ENCODE data around the gene ZBTB47.

Gene ZBTB47

GRCh38 chr3:42612217-42612616 is 41.3 kb upstream of the ZBTB47 start:
- Histone ChIP-seq H3K27ac (replicated peaks; ENCODE audit: low read length) (no peak overlapping the region), H3K18ac (ENCODE audit: low read length) (no peak overlapping the region), H3K14ac (ENCODE audit: low read length) (no peak overlapping the region), H3K4me3 (ENCODE audit: low read length in 2 of 2) (no peak overlapping the region), H3K4me1 (ENCODE audit: control insufficient read depth in 2 of 2, insufficient read depth in 1 of 2, low read depth in 1 of 2, low read length in 2 of 2) (no peaks in the 10 kb centered on the region), H3K79me1 (ENCODE audit: low read depth, low read length) (no peaks in the 10 kb centered on the region), H2AFZ (ENCODE audit: low read length) (no peak overlapping the region), H3K9me3 (replicated peaks in 1 of 2; ENCODE audit: control insufficient read depth in 2 of 2, insufficient read depth in 1 of 2, low read depth in 1 of 2, low read length in 2 of 2) (no peaks in the 10 kb centered on the region), H3K9ac (ENCODE audit: low read depth, low read length, poor library complexity) (no peak overlapping the region), H4K91ac (ENCODE audit: low read depth, low read length, poor library complexity) (no peak overlapping the region), H2AK5ac (ENCODE audit: low read depth, low read length) (no peak overlapping the region), H2BK5ac (ENCODE audit: low read length) (no peak overlapping the region), H3K36me3 (replicated peaks in 1 of 2; ENCODE audit: control insufficient read depth in 2 of 2, insufficient read depth in 2 of 2, low read length in 2 of 2) (peaks cover 2 to 91% of the 10 kb centered on the region in 2 donors), H2BK120ac (ENCODE audit: low read depth, low read length) (no peak overlapping the region), H3K23ac (ENCODE audit: low read depth, low read length, poor library complexity) (no peak overlapping the region), H2BK15ac (ENCODE audit: low read length) (no peak overlapping the region), H3K4ac (ENCODE audit: low read length) (no peak overlapping the region), H3K4me2 (ENCODE audit: insufficient read depth, low read length, poor library complexity, severe bottlenecking) (no peak overlapping the region), H2BK12ac (ENCODE audit: low read length) (no peak overlapping the region), H3K27me3 (ENCODE audit: control insufficient read depth in 3 of 3, insufficient read depth in 3 of 3, low read depth in 1 of 3, low read length in 3 of 3) (no peaks in the 10 kb centered on the region), H4K8ac (ENCODE audit: low read depth, low read length) (no peak overlapping the region)
- WGBS, 2 donors (ENCODE audit: extremely low coverage in 2 of 2, insufficient read length in 2 of 2, insufficient replicate concordance in 1 of 2) = no CpG with 5 or more reads among the region's 1 CpG
- DNase-seq (ENCODE audit: low spot score) = no peak

- Histone ChIP-seq H2BK15ac (ENCODE audit: low read length) (no peak overlapping the region), H3K27me3 (ENCODE audit: control insufficient read depth in 3 of 3, insufficient read depth in 3 of 3, low read depth in 1 of 3, low read length in 3 of 3) (no peaks in the 10 kb centered on the region), H2BK120ac (ENCODE audit: low read depth, low read length) (no peak overlapping the region), H2AFZ (ENCODE audit: low read length) (no peak overlapping the region), H4K91ac (ENCODE audit: low read depth, low read length, poor library complexity) (no peak overlapping the region), H2BK5ac (ENCODE audit: low read length) (no peak overlapping the region), H3K4me3 (ENCODE audit: low read length in 2 of 2) (no peak overlapping the region), H3K23ac (ENCODE audit: low read depth, low read length, poor library complexity) (no peak overlapping the region), H3K9me3 (replicated peaks in 1 of 2; ENCODE audit: control insufficient read depth in 2 of 2, insufficient read depth in 1 of 2, low read depth in 1 of 2, low read length in 2 of 2) (no peaks in the 10 kb centered on the region), H2BK12ac (ENCODE audit: low read length) (no peak overlapping the region), H3K9ac (ENCODE audit: low read depth, low read length, poor library complexity) (no peak overlapping the region), H3K18ac (ENCODE audit: low read length) (no peak overlapping the region), H4K8ac (ENCODE audit: low read depth, low read length) (no peak overlapping the region), H3K36me3 (replicated peaks in 1 of 2; ENCODE audit: control insufficient read depth in 2 of 2, insufficient read depth in 2 of 2, low read length in 2 of 2) (peaks cover 2 to 92% of the 10 kb centered on the region in 2 donors), H3K27ac (replicated peaks; ENCODE audit: low read length) (no peak overlapping the region), H2AK5ac (ENCODE audit: low read depth, low read length) (no peak overlapping the region), H3K14ac (ENCODE audit: low read length) (no peak overlapping the region), H3K79me1 (ENCODE audit: low read depth, low read length) (no peaks in the 10 kb centered on the region), H3K4me2 (ENCODE audit: insufficient read depth, low read length, poor library complexity, severe bottlenecking) (no peak overlapping the region), H3K4me1 (ENCODE audit: control insufficient read depth in 2 of 2, insufficient read depth in 1 of 2, low read depth in 1 of 2, low read length in 2 of 2) (no peaks in the 10 kb centered on the region), H3K4ac (ENCODE audit: low read length) (no peak overlapping the region)
- WGBS, 2 donors (ENCODE audit: extremely low coverage in 2 of 2, insufficient read length in 2 of 2, insufficient replicate concordance in 1 of 2) = no CpG with 5 or more reads among the region's 3 CpGs
- no peak for DNase-seq (ENCODE audit: low spot score)
Observed at GRCh38 chr3:42612928-42613327, 40.6 kb upstream of the ZBTB47 start.

- Histone ChIP-seq H2AFZ (ENCODE audit: low read length) (no peak overlapping the region), H3K4me2 (ENCODE audit: insufficient read depth, low read length, poor library complexity, severe bottlenecking) (no peak overlapping the region), H2AK5ac (ENCODE audit: low read depth, low read length) (no peak overlapping the region), H3K18ac (ENCODE audit: low read length) (no peak overlapping the region), H2BK5ac (ENCODE audit: low read length) (no peak overlapping the region), H3K14ac (ENCODE audit: low read length) (no peak overlapping the region), H3K79me1 (ENCODE audit: low read depth, low read length) (no peaks in the 10 kb centered on the region), H3K4me1 (ENCODE audit: control insufficient read depth in 2 of 2, insufficient read depth in 1 of 2, low read depth in 1 of 2, low read length in 2 of 2) (no peaks in the 10 kb centered on the region), H3K4ac (ENCODE audit: low read length) (no peak overlapping the region), H3K27me3 (ENCODE audit: control insufficient read depth in 3 of 3, insufficient read depth in 3 of 3, low read depth in 1 of 3, low read length in 3 of 3) (no peaks in the 10 kb centered on the region), H4K8ac (ENCODE audit: low read depth, low read length) (no peak overlapping the region), H3K4me3 (ENCODE audit: low read length in 2 of 2) (no peak overlapping the region), H3K9me3 (replicated peaks in 1 of 2; ENCODE audit: control insufficient read depth in 2 of 2, insufficient read depth in 1 of 2, low read depth in 1 of 2, low read length in 2 of 2) (no peaks in the 10 kb centered on the region), H4K91ac (ENCODE audit: low read depth, low read length, poor library complexity) (no peak overlapping the region), H3K9ac (ENCODE audit: low read depth, low read length, poor library complexity) (no peak overlapping the region), H2BK12ac (ENCODE audit: low read length) (no peak overlapping the region), H2BK120ac (ENCODE audit: low read depth, low read length) (no peak overlapping the region), H3K23ac (ENCODE audit: low read depth, low read length, poor library complexity) (no peak overlapping the region), H3K27ac (replicated peaks; ENCODE audit: low read length) (no peak overlapping the region), H2BK15ac (ENCODE audit: low read length) (no peak overlapping the region), H3K36me3 (replicated peaks in 1 of 2; ENCODE audit: control insufficient read depth in 2 of 2, insufficient read depth in 2 of 2, low read length in 2 of 2) (peaks cover 2 to 89% of the 10 kb centered on the region in 2 donors)
- no peak for DNase-seq (ENCODE audit: low spot score)
- WGBS, 2 donors (ENCODE audit: extremely low coverage in 2 of 2, insufficient read length in 2 of 2, insufficient replicate concordance in 1 of 2) = no CpG with 5 or more reads among the region's 2 CpGs
Observed at GRCh38 chr3:42613462-42613861, 40.0 kb upstream of the ZBTB47 start.

GRCh38 chr3:42631620-42632019 is 21.9 kb upstream of the ZBTB47 start:
- Histone ChIP-seq H3K14ac (ENCODE audit: low read length) (no peak overlapping the region), H3K9me3 (replicated peaks in 1 of 2; ENCODE audit: control insufficient read depth in 2 of 2, insufficient read depth in 1 of 2, low read depth in 1 of 2, low read length in 2 of 2) (no peaks in the 10 kb centered on the region), H3K27me3 (ENCODE audit: control insufficient read depth in 3 of 3, insufficient read depth in 3 of 3, low read depth in 1 of 3, low read length in 3 of 3) (no peaks in the 10 kb centered on the region), H2BK5ac (ENCODE audit: low read length) (no peak overlapping the region), H3K4ac (ENCODE audit: low read length) (no peak overlapping the region), H3K4me1 (ENCODE audit: control insufficient read depth in 2 of 2, insufficient read depth in 1 of 2, low read depth in 1 of 2, low read length in 2 of 2) (peaks cover 2 to 6% of the 10 kb centered on the region in 2 donors), H2BK15ac (ENCODE audit: low read length) (no peak overlapping the region), H3K36me3 (replicated peaks in 1 of 2; ENCODE audit: control insufficient read depth in 2 of 2, insufficient read depth in 2 of 2, low read length in 2 of 2) (peaks cover 24 to 97% of the 10 kb centered on the region in 2 donors), H2BK12ac (ENCODE audit: low read length) (no peak overlapping the region), H3K27ac (replicated peaks; ENCODE audit: low read length) (no peak overlapping the region), H2BK120ac (ENCODE audit: low read depth, low read length) (no peak overlapping the region), H3K9ac (ENCODE audit: low read depth, low read length, poor library complexity) (no peak overlapping the region), H3K18ac (ENCODE audit: low read length) (no peak overlapping the region), H4K8ac (ENCODE audit: low read depth, low read length) (no peak overlapping the region), H2AFZ (ENCODE audit: low read length) (no peak overlapping the region), H4K91ac (ENCODE audit: low read depth, low read length, poor library complexity) (no peak overlapping the region), H2AK5ac (ENCODE audit: low read depth, low read length) (no peak overlapping the region), H3K4me3 (ENCODE audit: low read length in 2 of 2) (no peak overlapping the region), H3K23ac (ENCODE audit: low read depth, low read length, poor library complexity) (no peak overlapping the region), H3K79me1 (ENCODE audit: low read depth, low read length) (no peaks in the 10 kb centered on the region), H3K4me2 (ENCODE audit: insufficient read depth, low read length, poor library complexity, severe bottlenecking) (no peak overlapping the region)
- no peak for DNase-seq (ENCODE audit: low spot score)
- no CpG with 5 or more reads among the region's 2 CpGs for whole genome bisulfite sequencing, 2 donors (ENCODE audit: extremely low coverage in 2 of 2, insufficient read length in 2 of 2, insufficient replicate concordance in 1 of 2)

Data from neuronal stem cell (in vitro differentiated cells).